HG02970 (cell line): ENCODE data around the gene MTRF1.
"Not testable (repeated sequence)": the region's sequence is repeated elsewhere in the genome, so short reads cannot be mapped to it uniquely, and the experiment has no call there.

Source experiments
- ATAC-seq: cut with Tn5 transposase; IDR thresholded peaks from one replicate; pipeline ENCODE4 v1.9.1; 2021; ENCODE audit warnings: mild to moderate bottlenecking, moderate library complexity, moderate number of reproducible peaks; ENCODE audit not compliant: unreplicated experiment, low FRiP score

MTRF1 gene

GRCh38 chr13:41186481-41186880 is 76.9 kb downstream of the MTRF1 start:
- ATAC-seq = no peak

- no peak for ATAC-seq
These were observed 81.1 kb downstream of the MTRF1 start for GRCh38 chr13:41182231-41182630.

- ATAC-seq = no peak
These were observed 83.7 kb downstream of the MTRF1 start for GRCh38 chr13:41179593-41180250.

GRCh38 chr13:41178040-41178439 is 85.3 kb downstream of the MTRF1 start:
- ATAC-seq = no peak

GRCh38 chr13:41177616-41178015 is 85.8 kb downstream of the MTRF1 start:
- ATAC-seq = no peak

GRCh38 chr13:41175576-41175975 is 87.8 kb downstream of the MTRF1 start:
- not testable (repeated sequence) for ATAC-seq
